ENCODE measurements around the gene LMNA.
"Not testable (repeated sequence)": the region's sequence is repeated elsewhere in the genome, so short reads cannot be mapped to it uniquely, and the experiment has no call there.

Gene LMNA

GRCh38 chr1:156177919-156178654 is 63.6 kb downstream of the LMNA start:
- no peak for DNase-seq (ENCODE audit: extremely low spot score)
- POLR2A ChIA-PET: interaction anchor here (1.5 kb wide), 1 partner anchor 35 kb away, joined by 8 read pairs; the partner anchor contains the start of gene PMF1
- TF ChIP-seq LEF1 (IDR thresholded peaks at IDR 0.05; ENCODE audit: borderline replicate concordance): no peak
- no peak for TF ChIP-seq ZNF384 (IDR thresholded peaks at IDR 0.05)
- TF ChIP-seq PKNOX1 (IDR thresholded peaks at IDR 0.05): no peak
- CTCF ChIA-PET: no interaction called here

- no peak for DNase-seq (ENCODE audit: extremely low spot score)
- TF ChIP-seq HDGF (IDR thresholded peaks at IDR 0.05; ENCODE audit: borderline replicate concordance): no peak
- TF ChIP-seq CTBP1 (IDR thresholded peaks at IDR 0.05; ENCODE audit: borderline replicate concordance): no peak
- no peak for TF ChIP-seq FOXA1 (IDR thresholded peaks at IDR 0.05)
- no peak for TF ChIP-seq FOXM1 (IDR thresholded peaks at IDR 0.05; ENCODE audit: borderline replicate concordance)
- no peak for TF ChIP-seq ARNT (IDR thresholded peaks at IDR 0.05)
- TF ChIP-seq TARDBP (IDR thresholded peaks at IDR 0.05): no peak
- no peak for TF ChIP-seq FOXK2 (IDR thresholded peaks at IDR 0.05)
- TF ChIP-seq ZNF384 (IDR thresholded peaks at IDR 0.05): no peak
- no peak for TF ChIP-seq NFRKB (IDR thresholded peaks at IDR 0.05)
- no peak for TF ChIP-seq L3MBTL2 (conservative IDR thresholded peaks at IDR 0.05)
- TF ChIP-seq SP1 (IDR thresholded peaks at IDR 0.05): no peak
- no peak for TF ChIP-seq PKNOX1 (IDR thresholded peaks at IDR 0.05)
- TF ChIP-seq ELF4 (IDR thresholded peaks at IDR 0.05): no peak
- no peak for TF ChIP-seq BHLHE40 (IDR thresholded peaks at IDR 0.05; ENCODE audit: borderline replicate concordance)
- no peak for TF ChIP-seq LEF1 (IDR thresholded peaks at IDR 0.05; ENCODE audit: borderline replicate concordance)
- no peak for TF ChIP-seq SUZ12 (IDR thresholded peaks at IDR 0.05)
- CTCF ChIA-PET: no interaction called here
- POLR2A ChIA-PET: interaction anchor here (0.9 kb wide), 1 partner anchor 19 kb away, joined by 3 read pairs; no protein-coding TSS in a partner anchor
Measured at GRCh38 chr1:156180471-156180870, 66.0 kb downstream of the LMNA start.

GRCh38 chr1:156181391-156181924 is 66.9 kb downstream of the LMNA start:
- DNase-seq (ENCODE audit: extremely low spot score); POLR2A ChIA-PET; CTCF ChIA-PET: not testable (repeated sequence)

- CTCF ChIA-PET; DNase-seq (ENCODE audit: extremely low spot score): not testable (repeated sequence)
- POLR2A ChIA-PET: interaction anchor here (1.2 to 1.7 kb wide), 2 partner anchors 11 to 30 kb away, joined by 4 to 5 read pairs; partner anchors contain the start of gene PMF1
Measured at GRCh38 chr1:156182010-156182779, 67.7 kb downstream of the LMNA start.

GRCh38 chr1:156186347-156187177 is 72.1 kb downstream of the LMNA start:
- DNase-seq (ENCODE audit: extremely low spot score); CTCF ChIA-PET; POLR2A ChIA-PET: not testable (repeated sequence)
